Transverse colon (tissue), 4 donors: ENCODE data around the gene AP3S1.

ENCODE experiments used
- POLR2AphosphoS5 ChIP-seq, 3 donors: sonication (generic); formaldehyde crosslinking; IDR thresholded peaks; one replicate each; pipeline ENCODE4 v1.6.1; 2016; ENCODE audit warnings: antibody characterized with exemption in 3 of 3
- TF ChIP-seq, protein P1 (sequence below), 5 experiments: fragments of 200-600 bp in 3 of 5; fragments of 450-650 bp in 2 of 5; sonication (generic) in 3 of 5; IDR thresholded peaks; 1 replicate in 2 of 5; 2 replicates in 3 of 5; pipeline ENCODE4 v1.5.1; 2016 to 2017; ENCODE audit warnings: antibody characterized with exemption in 5 of 5, inconsistent platforms in 3 of 5, mild to moderate bottlenecking in 2 of 5, moderate library complexity in 1 of 5

DNA sequence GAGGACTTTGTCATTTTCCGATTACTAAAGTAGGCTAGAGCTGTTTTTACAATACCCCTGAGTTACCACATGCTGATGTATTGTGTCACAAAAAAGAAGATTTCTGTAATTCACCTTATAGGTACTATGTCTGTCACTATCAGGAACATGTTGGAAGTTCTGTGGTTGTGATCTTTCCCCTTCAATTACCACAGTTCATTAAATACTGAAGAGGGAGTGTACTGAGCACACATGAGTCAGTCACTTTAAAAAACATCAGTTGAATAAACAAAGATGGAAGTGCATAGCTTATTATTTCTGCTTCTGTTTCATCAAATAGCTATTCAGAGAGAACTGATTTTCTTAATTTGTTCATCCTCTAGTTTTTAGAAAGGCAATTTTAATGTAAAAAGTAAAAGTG is 31.7 kb downstream of the AP3S1 start:
- no peak for TF ChIP-seq POLR2AphosphoS5 (IDR thresholded peaks at IDR 0.05)
- TF ChIP-seq, protein P1, sequence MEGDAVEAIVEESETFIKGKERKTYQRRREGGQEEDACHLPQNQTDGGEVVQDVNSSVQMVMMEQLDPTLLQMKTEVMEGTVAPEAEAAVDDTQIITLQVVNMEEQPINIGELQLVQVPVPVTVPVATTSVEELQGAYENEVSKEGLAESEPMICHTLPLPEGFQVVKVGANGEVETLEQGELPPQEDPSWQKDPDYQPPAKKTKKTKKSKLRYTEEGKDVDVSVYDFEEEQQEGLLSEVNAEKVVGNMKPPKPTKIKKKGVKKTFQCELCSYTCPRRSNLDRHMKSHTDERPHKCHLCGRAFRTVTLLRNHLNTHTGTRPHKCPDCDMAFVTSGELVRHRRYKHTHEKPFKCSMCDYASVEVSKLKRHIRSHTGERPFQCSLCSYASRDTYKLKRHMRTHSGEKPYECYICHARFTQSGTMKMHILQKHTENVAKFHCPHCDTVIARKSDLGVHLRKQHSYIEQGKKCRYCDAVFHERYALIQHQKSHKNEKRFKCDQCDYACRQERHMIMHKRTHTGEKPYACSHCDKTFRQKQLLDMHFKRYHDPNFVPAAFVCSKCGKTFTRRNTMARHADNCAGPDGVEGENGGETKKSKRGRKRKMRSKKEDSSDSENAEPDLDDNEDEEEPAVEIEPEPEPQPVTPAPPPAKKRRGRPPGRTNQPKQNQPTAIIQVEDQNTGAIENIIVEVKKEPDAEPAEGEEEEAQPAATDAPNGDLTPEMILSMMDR (IDR thresholded peaks at IDR 0.05): no peak
